ENCODE measurements around the gene OR6B2. TPM values are rescaled to one million over a fixed set of nuclear protein-coding genes. Genes with fewer than 3 reads are reported as not detected.

OR6B2 gene
- not detected for total RNA-seq

GRCh38 chr2:240030379-240031094 is at the start of gene OR6B2:
TSS of gene OR6B2 (minus strand) at chr2:240030429. CDS start at chr2:240030429, 0 bp downstream.
- CTCF ChIA-PET = interaction anchor here (2.0 kb wide), 1 partner anchor 9 kb away, joined by 6 read pairs; no protein-coding TSS in a partner anchor
- intact Hi-C loops (cut with micrococcal nuclease) = no loop called here
- H3K27ac Mint-ChIP-seq = no peak within 1 kb of the TSS
- no peak for DNase-seq
- no peaks in the 10 kb centered on the region for H3K36me3 Mint-ChIP-seq (ENCODE audit: low read depth)
- no peak within 1 kb of the TSS for H3K4me3 Mint-ChIP-seq
- peaks cover 24% of the 10 kb centered on the region for H3K27me3 Mint-ChIP-seq (ENCODE audit: low read depth)
- H3K9me3 Mint-ChIP-seq = no peaks in the 10 kb centered on the region
- H3K4me1 Mint-ChIP-seq (ENCODE audit: low read depth) = peaks cover 2% of the 10 kb centered on the region

- intact Hi-C loops (cut with micrococcal nuclease) = no loop called here
- DNase-seq = no peak
- no peak overlapping the region for H3K4me3 Mint-ChIP-seq
- H3K27ac Mint-ChIP-seq = no peak overlapping the region
- H3K36me3 Mint-ChIP-seq (ENCODE audit: low read depth) = peaks cover 4% of the 10 kb centered on the region
- peaks cover 15% of the 10 kb centered on the region for H3K9me3 Mint-ChIP-seq
- H3K4me1 Mint-ChIP-seq (ENCODE audit: low read depth) = no peaks in the 10 kb centered on the region
- H3K27me3 Mint-ChIP-seq (ENCODE audit: low read depth) = peaks cover 8% of the 10 kb centered on the region
- CTCF ChIA-PET = interaction anchor here (0.6 to 0.7 kb wide), 2 partner anchors 72 to 144 kb away, joined by 3 to 4 read pairs; no protein-coding TSS in a partner anchor
Observed at GRCh38 chr2:240078631-240079030, 48.4 kb upstream of the OR6B2 start.

- H3K4me3 Mint-ChIP-seq = no peak overlapping the region
- intact Hi-C loops (cut with micrococcal nuclease) = no loop called here
- DNase-seq = no peak
- CTCF ChIA-PET = no interaction called here
- H3K27me3 Mint-ChIP-seq (ENCODE audit: low read depth) = peaks cover 3% of the 10 kb centered on the region
- no peak overlapping the region for H3K27ac Mint-ChIP-seq
- H3K36me3 Mint-ChIP-seq (ENCODE audit: low read depth) = peaks cover 4% of the 10 kb centered on the region
- H3K9me3 Mint-ChIP-seq = peaks cover 15% of the 10 kb centered on the region
- no peaks in the 10 kb centered on the region for H3K4me1 Mint-ChIP-seq (ENCODE audit: low read depth)
Observed at GRCh38 chr2:240077442-240077841, 47.2 kb upstream of the OR6B2 start.

- Mint-ChIP-seq H3K27me3 (ENCODE audit: low read depth) (peaks cover 10% of the 10 kb centered on the region), H3K36me3 (ENCODE audit: low read depth) (peaks cover 4% of the 10 kb centered on the region), H3K4me1 (ENCODE audit: low read depth) (no peaks in the 10 kb centered on the region), H3K9me3 (peaks cover 15% of the 10 kb centered on the region), H3K27ac (no peak overlapping the region), H3K4me3 (no peak overlapping the region)
- intact Hi-C loops (cut with micrococcal nuclease) = no loop called here
- no peak for DNase-seq
- CTCF ChIA-PET = interaction anchor here (2.4 kb wide), 1 partner anchor 13 kb away, joined by 12 read pairs; no protein-coding TSS in a partner anchor
Observed at GRCh38 chr2:240074545-240074944, 44.3 kb upstream of the OR6B2 start.

- intact Hi-C loops (cut with micrococcal nuclease) = no loop called here
- Mint-ChIP-seq H3K4me1 (ENCODE audit: low read depth) (no peaks in the 10 kb centered on the region), H3K27ac (no peak overlapping the region), H3K36me3 (ENCODE audit: low read depth) (no peaks in the 10 kb centered on the region), H3K27me3 (ENCODE audit: low read depth) (peaks cover 18% of the 10 kb centered on the region), H3K9me3 (peaks cover 2% of the 10 kb centered on the region), H3K4me3 (no peak overlapping the region)
- CTCF ChIA-PET = interaction anchor here (2.2 kb wide), 1 partner anchor 10 kb away, joined by 9 read pairs; no protein-coding TSS in a partner anchor
- no peak for DNase-seq
Observed at GRCh38 chr2:240070907-240071306, 40.7 kb upstream of the OR6B2 start.

- DNase-seq = no peak
- Mint-ChIP-seq H3K9me3 (peaks cover 2% of the 10 kb centered on the region), H3K36me3 (ENCODE audit: low read depth) (no peaks in the 10 kb centered on the region), H3K4me3 (no peak overlapping the region), H3K27ac (no peak overlapping the region), H3K4me1 (ENCODE audit: low read depth) (no peaks in the 10 kb centered on the region), H3K27me3 (ENCODE audit: low read depth) (peaks cover 19% of the 10 kb centered on the region)
- intact Hi-C loops (cut with micrococcal nuclease) = no loop called here
- CTCF ChIA-PET = interaction anchor here (0.8 to 2.2 kb wide), 2 partner anchors 8 to 136 kb away, joined by 3 to 9 read pairs; no protein-coding TSS in a partner anchor
Observed at GRCh38 chr2:240069829-240070228, 39.6 kb upstream of the OR6B2 start.

GRCh38 chr2:240068193-240068592 is 38.0 kb upstream of the OR6B2 start:
- intact Hi-C loops (cut with micrococcal nuclease) = no loop called here
- Mint-ChIP-seq H3K36me3 (ENCODE audit: low read depth) (no peaks in the 10 kb centered on the region), H3K4me3 (no peak overlapping the region), H3K27me3 (ENCODE audit: low read depth) (peaks cover 19% of the 10 kb centered on the region), H3K4me1 (ENCODE audit: low read depth) (no peaks in the 10 kb centered on the region), H3K9me3 (peaks cover 2% of the 10 kb centered on the region), H3K27ac (no peak overlapping the region)
- CTCF ChIA-PET = interaction anchor here (0.7 kb wide), 1 partner anchor 546 kb away, joined by 3 read pairs; no protein-coding TSS in a partner anchor
- no peak for DNase-seq

- H3K27ac Mint-ChIP-seq = no peak overlapping the region
- intact Hi-C loops (cut with micrococcal nuclease) = no loop called here
- CTCF ChIA-PET = interaction anchor here (0.8 to 2.3 kb wide), 2 partner anchors 72 to 76 kb away, joined by 3 to 13 read pairs; no protein-coding TSS in a partner anchor
Observed at GRCh38 chr2:240066489-240066888, 36.3 kb upstream of the OR6B2 start.

GRCh38 chr2:240064898-240065297 is 34.7 kb upstream of the OR6B2 start:
- CTCF ChIA-PET = no interaction called here
- no peak for DNase-seq
- peaks cover 2% of the 10 kb centered on the region for H3K9me3 Mint-ChIP-seq
- no peak overlapping the region for H3K4me3 Mint-ChIP-seq
- H3K4me1 Mint-ChIP-seq (ENCODE audit: low read depth) = no peaks in the 10 kb centered on the region
- peaks cover 17% of the 10 kb centered on the region for H3K27me3 Mint-ChIP-seq (ENCODE audit: low read depth)
- intact Hi-C loops (cut with micrococcal nuclease) = no loop called here
- H3K36me3 Mint-ChIP-seq (ENCODE audit: low read depth) = no peaks in the 10 kb centered on the region
- H3K27ac Mint-ChIP-seq = no peak overlapping the region

More at GRCh38 chr2:240066489-240066888, 36.3 kb upstream of the OR6B2 start:
- peaks cover 2% of the 10 kb centered on the region for H3K9me3 Mint-ChIP-seq
- H3K27me3 Mint-ChIP-seq (ENCODE audit: low read depth) = peaks cover 19% of the 10 kb centered on the region
- no peaks in the 10 kb centered on the region for H3K36me3 Mint-ChIP-seq (ENCODE audit: low read depth)
- H3K4me1 Mint-ChIP-seq (ENCODE audit: low read depth) = no peaks in the 10 kb centered on the region
- DNase-seq = no peak
- no peak overlapping the region for H3K4me3 Mint-ChIP-seq

- Mint-ChIP-seq H3K4me3 (no peak overlapping the region), H3K36me3 (ENCODE audit: low read depth) (no peaks in the 10 kb centered on the region), H3K9me3 (no peaks in the 10 kb centered on the region), H3K27ac (no peak overlapping the region), H3K4me1 (ENCODE audit: low read depth) (no peaks in the 10 kb centered on the region), H3K27me3 (ENCODE audit: low read depth) (peaks cover 21% of the 10 kb centered on the region)
- intact Hi-C loops (cut with micrococcal nuclease) = loop anchor here (1.0 to 2.0 kb wide), 2 partner anchors 82 to 378 kb away; no protein-coding TSS in a partner anchor
- CTCF ChIA-PET = interaction anchor here (0.5 to 6.0 kb wide), 15 partner anchors 9 to 1075 kb away, joined by 3 to 115 read pairs (median 5); partner anchors contain the start of gene OTOS
- peak; percentile 68 for DNase-seq
Observed at GRCh38 chr2:240060977-240061591, 30.9 kb upstream of the OR6B2 start.

GRCh38 chr2:240056678-240057077 is 26.4 kb upstream of the OR6B2 start:
- peaks cover 43% of the 10 kb centered on the region for H3K27me3 Mint-ChIP-seq (ENCODE audit: low read depth)
- H3K4me3 Mint-ChIP-seq = no peak overlapping the region
- no peaks in the 10 kb centered on the region for H3K36me3 Mint-ChIP-seq (ENCODE audit: low read depth)
- no peaks in the 10 kb centered on the region for H3K4me1 Mint-ChIP-seq (ENCODE audit: low read depth)
- DNase-seq = no peak
- H3K27ac Mint-ChIP-seq = no peak overlapping the region
- CTCF ChIA-PET = no interaction called here
- H3K9me3 Mint-ChIP-seq = no peaks in the 10 kb centered on the region
- intact Hi-C loops (cut with micrococcal nuclease) = no loop called here

GRCh38 chr2:240055177-240055917 is 25.1 kb upstream of the OR6B2 start:
- Mint-ChIP-seq H3K9me3 (no peaks in the 10 kb centered on the region), H3K27me3 (ENCODE audit: low read depth) (peaks cover 43% of the 10 kb centered on the region), H3K4me3 (no peak overlapping the region), H3K4me1 (ENCODE audit: low read depth) (no peaks in the 10 kb centered on the region), H3K36me3 (ENCODE audit: low read depth) (no peaks in the 10 kb centered on the region), H3K27ac (no peak overlapping the region)
- CTCF ChIA-PET = interaction anchor here (0.6 kb wide), 1 partner anchor 70 kb away, joined by 4 read pairs; no protein-coding TSS in a partner anchor
- intact Hi-C loops (cut with micrococcal nuclease) = no loop called here
- DNase-seq = no peak

All from activated naive CD4-positive, alpha-beta T cell treated with anti-CD3 and anti-CD28 coated beads for 36 hours (primary cell).